GM19438 (cell line): Measurements from ENCODE around the gene CYP27A1.

Experiments
- ATAC-seq: cut with Tn5 transposase; IDR thresholded peaks from one replicate; pipeline ENCODE4 v1.9.1; 2021; ENCODE audit warnings: low read depth; ENCODE audit not compliant: unreplicated experiment

Gene CYP27A1

GRCh38 chr2:218856167-218856895 is 74.4 kb downstream of the CYP27A1 start:
- no peak for ATAC-seq

- no peak for ATAC-seq
Observed at GRCh38 chr2:218856896-218857243, 74.9 kb downstream of the CYP27A1 start.

- ATAC-seq: no peak
Observed at GRCh38 chr2:218857371-218858137, 75.6 kb downstream of the CYP27A1 start.

GRCh38 chr2:218858138-218858445 is 76.1 kb downstream of the CYP27A1 start:
- ATAC-seq: no peak

GRCh38 chr2:218858671-218859555 is 77.0 kb downstream of the CYP27A1 start:
- no peak for ATAC-seq

- ATAC-seq: no peak
Observed at GRCh38 chr2:218859556-218859987, 77.6 kb downstream of the CYP27A1 start, which contains the start of gene WNT6. Gene WNT6, plus strand, starts transcription at chr2:218859805. Its CDS starts 233 bp downstream, at chr2:218860038.

- ATAC-seq: no peak
Observed at GRCh38 chr2:218859988-218860831, 78.3 kb downstream of the CYP27A1 start.

- no peak for ATAC-seq
Observed at GRCh38 chr2:218860950-218861381, 79.0 kb downstream of the CYP27A1 start.

GRCh38 chr2:218861645-218862318 is 79.8 kb downstream of the CYP27A1 start:
- no peak for ATAC-seq

GRCh38 chr2:218863021-218863520 is 81.1 kb downstream of the CYP27A1 start:
- no peak for ATAC-seq
